Mesendoderm (in vitro differentiated cells): Measurements from ENCODE around the gene IGFALS.

ENCODE experiments used
- DNase-seq: peaks from one replicate; pipeline ENCODE4 v3.0.0; 2013
- H2AK5ac ChIP-seq: 2 replicates; pipeline ENCODE4 v1.6.1; 2013; ENCODE audit warnings: low read length, inconsistent platforms
- H2BK120ac ChIP-seq: 2 replicates; pipeline ENCODE4 v1.6.1; 2013; ENCODE audit warnings: low read depth, mild to moderate bottlenecking, low read length, moderate library complexity, mixed read lengths
- H2BK15ac ChIP-seq: replicated peaks from 2 replicates; pipeline ENCODE4 v1.6.1; 2013; ENCODE audit warnings: low read depth, mild to moderate bottlenecking, moderate library complexity
- H2BK5ac ChIP-seq: 2 replicates; pipeline ENCODE4 v1.6.1; 2013; ENCODE audit warnings: low read length, inconsistent platforms
- H3K18ac ChIP-seq: 2 replicates; pipeline ENCODE4 v1.6.1; 2013; ENCODE audit warnings: mild to moderate bottlenecking, low read length, mixed read lengths
- H3K23ac ChIP-seq: one replicate; pipeline ENCODE4 v1.6.1; 2013; ENCODE audit warnings: low read length
- H3K27ac ChIP-seq: 2 replicates; pipeline ENCODE4 v1.5.1; 2013; ENCODE audit warnings: low read depth, mild to moderate bottlenecking, inconsistent platforms, low read length, moderate library complexity
- H3K27me3 ChIP-seq: 2 replicates; pipeline ENCODE4 v1.6.1; 2013; ENCODE audit warnings: low read length, control low read depth, mild to moderate bottlenecking, inconsistent platforms; ENCODE audit not compliant: insufficient read depth, poor library complexity
- H3K36me3 ChIP-seq: 2 replicates; pipeline ENCODE4 v1.6.1; 2013; ENCODE audit warnings: low read length, inconsistent platforms; ENCODE audit not compliant: control insufficient read depth, insufficient read depth
- H3K4ac ChIP-seq: one replicate; pipeline ENCODE4 v1.6.1; 2013; ENCODE audit warnings: low read depth, mild to moderate bottlenecking, low read length, moderate library complexity
- H3K4me1 ChIP-seq: 2 replicates; pipeline ENCODE4 v1.6.1; 2013; ENCODE audit warnings: low read depth, low read length, inconsistent platforms; ENCODE audit not compliant: control insufficient read depth
- H3K4me2 ChIP-seq: 2 replicates; pipeline ENCODE4 v1.6.1; 2013; ENCODE audit warnings: low read length
- H3K4me3 ChIP-seq: 2 replicates; pipeline ENCODE4 v1.5.1; 2013; ENCODE audit warnings: mild to moderate bottlenecking, low read length
- H3K56ac ChIP-seq: one replicate; pipeline ENCODE4 v1.6.1; 2013; ENCODE audit warnings: low read length
- H3K79me1 ChIP-seq: 2 replicates; pipeline ENCODE4 v1.6.1; 2013; ENCODE audit warnings: low read length, inconsistent platforms
- H3K79me2 ChIP-seq: 2 replicates; pipeline ENCODE4 v1.6.1; 2013; ENCODE audit warnings: mild to moderate bottlenecking, low read length; ENCODE audit not compliant: control insufficient read depth, insufficient read depth
- H3K9ac ChIP-seq: 2 replicates; pipeline ENCODE4 v1.6.1; 2013; ENCODE audit warnings: low read length, inconsistent platforms
- H4K5ac ChIP-seq: one replicate; pipeline ENCODE4 v1.6.1; 2013; ENCODE audit warnings: low read length
- H4K8ac ChIP-seq: one replicate; pipeline ENCODE4 v1.6.1; 2013; ENCODE audit warnings: low read depth, mild to moderate bottlenecking, control low read depth, low read length, moderate library complexity
- WGBS: extraction: QIAGEN DNeasy Blood & Tissue Kit; methylation state at CpG from one replicate; pipeline ENCODE4 v1.1.7; 2013; ENCODE audit warnings: low lambda C conversion rate, missing lambda C conversion rate; ENCODE audit not compliant: insufficient coverage; ENCODE audit errors: extremely low coverage; 5-methylcytosine and 5-hydroxymethylcytosine counted together

Gene IGFALS

DNA sequence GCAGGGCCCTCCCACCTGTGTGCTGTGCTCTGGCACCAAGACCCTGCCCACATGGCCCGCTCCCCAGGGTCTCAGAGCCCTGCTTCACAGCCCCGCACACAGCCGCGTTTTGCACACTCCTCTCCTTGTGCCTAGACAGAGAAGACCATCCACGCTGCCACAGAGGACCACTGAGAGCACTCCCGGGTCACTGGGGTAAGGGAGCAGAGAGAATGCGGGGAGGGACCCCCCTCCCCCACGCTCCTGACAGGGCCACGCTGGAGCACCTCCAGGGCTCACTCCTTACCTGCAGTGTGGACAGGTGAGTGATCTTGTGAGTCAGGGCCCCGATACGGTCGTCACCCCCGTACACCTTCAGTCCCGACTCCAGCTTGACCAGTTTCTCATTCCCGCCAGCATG is 26.1 kb upstream of the IGFALS start:
- H3K79me2 ChIP-seq, result no peaks in the 10 kb centered on the region
- no peak overlapping the region for H2BK15ac ChIP-seq
- H3K79me1 ChIP-seq, result no peaks in the 10 kb centered on the region
- no peak overlapping the region for H3K23ac ChIP-seq
- no peak overlapping the region for H3K4ac ChIP-seq
- no peak overlapping the region for H4K5ac ChIP-seq
- H3K27ac ChIP-seq, result no peak overlapping the region
- no peak overlapping the region for H4K8ac ChIP-seq
- H3K36me3 ChIP-seq, result no peaks in the 10 kb centered on the region
- no peak overlapping the region for H2AK5ac ChIP-seq
- no peak overlapping the region for H3K18ac ChIP-seq
- no CpG with 5 or more reads among the region's 15 CpGs for WGBS
- no peaks in the 10 kb centered on the region for H3K4me1 ChIP-seq
- DNase-seq, result no peak
- no peak overlapping the region for H3K4me3 ChIP-seq
- H3K9ac ChIP-seq, result no peak overlapping the region
- no peak overlapping the region for H2BK120ac ChIP-seq
- H2BK5ac ChIP-seq, result no peak overlapping the region
- H3K4me2 ChIP-seq, result no peak overlapping the region
- no peak overlapping the region for H3K56ac ChIP-seq
- H3K27me3 ChIP-seq, result no peaks in the 10 kb centered on the region

DNA sequence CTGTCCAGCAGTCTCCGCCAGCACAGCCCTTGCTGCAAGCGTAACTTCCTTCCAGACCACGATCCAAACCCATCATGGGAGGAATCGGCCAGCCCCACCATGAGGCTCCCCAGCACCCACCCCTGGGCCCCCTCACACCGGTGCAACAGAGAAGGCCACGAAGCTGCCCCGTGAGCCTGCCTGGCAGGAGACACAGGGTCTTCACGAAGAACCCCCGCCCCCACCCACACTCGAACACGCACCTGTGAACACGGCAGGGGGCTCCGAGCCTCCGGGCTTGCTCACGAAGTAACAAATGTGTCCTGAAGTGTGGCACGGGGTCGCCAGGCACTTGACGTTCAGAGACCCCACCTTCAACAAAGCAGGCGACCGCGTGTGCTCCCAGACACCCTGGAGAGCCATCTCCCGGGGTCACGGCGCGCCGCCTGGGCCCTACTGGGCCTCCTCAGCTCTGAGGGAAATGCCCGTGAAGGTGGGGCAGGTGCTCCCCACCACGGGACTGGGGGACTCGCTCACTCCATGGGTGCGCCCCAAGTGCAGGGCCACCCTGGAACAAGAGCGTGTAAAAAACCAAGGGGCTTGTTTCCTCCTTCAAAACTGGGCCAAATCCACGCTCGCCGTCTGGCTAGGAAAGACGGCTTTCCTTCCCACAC is 25.5 kb upstream of the IGFALS start:
- H2AK5ac ChIP-seq, result no peak overlapping the region
- H3K9ac ChIP-seq, result no peak overlapping the region
- H3K56ac ChIP-seq, result no peak overlapping the region
- H3K18ac ChIP-seq, result no peak overlapping the region
- WGBS, result no CpG with 5 or more reads among the region's 35 CpGs
- H4K8ac ChIP-seq, result no peak overlapping the region
- no peak overlapping the region for H3K4me2 ChIP-seq
- no peak overlapping the region for H3K27ac ChIP-seq
- H3K4me3 ChIP-seq, result no peak overlapping the region
- no peak overlapping the region for H3K23ac ChIP-seq
- no peaks in the 10 kb centered on the region for H3K36me3 ChIP-seq
- H2BK120ac ChIP-seq, result no peak overlapping the region
- H2BK15ac ChIP-seq, result no peak overlapping the region
- no peak for DNase-seq
- H3K4ac ChIP-seq, result no peak overlapping the region
- H3K79me2 ChIP-seq, result no peaks in the 10 kb centered on the region
- H3K27me3 ChIP-seq, result no peaks in the 10 kb centered on the region
- no peak overlapping the region for H4K5ac ChIP-seq
- no peaks in the 10 kb centered on the region for H3K79me1 ChIP-seq
- H3K4me1 ChIP-seq, result no peaks in the 10 kb centered on the region
- H2BK5ac ChIP-seq, result no peak overlapping the region

DNA sequence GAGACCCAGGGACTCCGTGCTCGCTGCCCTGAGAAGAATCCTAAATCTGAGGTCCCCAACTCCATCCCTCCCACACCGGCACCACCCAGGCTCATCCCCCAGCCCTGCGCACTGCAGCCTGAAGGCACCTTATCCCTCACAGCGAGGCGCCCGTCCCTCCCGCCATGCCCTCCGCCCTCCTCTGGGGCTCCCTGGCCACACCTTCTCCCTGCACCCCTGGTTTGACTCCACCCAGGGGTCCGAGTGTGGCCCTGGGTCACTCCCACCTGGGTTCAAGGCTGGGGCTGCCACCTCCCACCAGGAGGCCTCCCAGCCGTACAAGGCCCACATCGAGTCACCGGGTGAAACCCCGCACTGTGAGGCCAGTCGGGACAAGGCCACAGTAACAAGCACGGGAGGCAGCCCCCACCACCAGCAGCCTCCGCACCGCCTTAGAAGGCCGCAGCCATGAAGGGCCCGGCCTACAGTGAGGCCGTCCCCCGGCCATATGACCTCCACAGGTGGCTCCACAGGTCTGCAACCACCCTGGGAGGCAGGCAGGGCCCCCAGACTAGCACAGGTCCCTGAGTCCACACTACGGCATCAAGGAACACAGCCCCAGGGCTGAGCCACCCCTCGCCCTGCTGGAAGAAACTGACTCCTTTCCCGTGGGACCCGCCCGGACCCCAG is 24.8 kb upstream of the IGFALS start:
- Histone ChIP-seq H3K27me3 (no peaks in the 10 kb centered on the region), H3K4me1 (no peaks in the 10 kb centered on the region), H2BK5ac (no peak overlapping the region), H3K9ac (no peak overlapping the region), H4K5ac (no peak overlapping the region), H2BK120ac (no peak overlapping the region), H3K23ac (no peak overlapping the region), H2BK15ac (no peak overlapping the region), H3K79me2 (no peaks in the 10 kb centered on the region), H3K56ac (no peak overlapping the region), H3K4ac (no peak overlapping the region), H3K79me1 (no peaks in the 10 kb centered on the region), H2AK5ac (no peak overlapping the region), H3K27ac (no peak overlapping the region), H3K36me3 (no peaks in the 10 kb centered on the region), H3K4me3 (no peak overlapping the region), H4K8ac (no peak overlapping the region), H3K18ac (no peak overlapping the region), H3K4me2 (no peak overlapping the region)
- no peak for DNase-seq
- no CpG with 5 or more reads among the region's 27 CpGs for WGBS

DNA sequence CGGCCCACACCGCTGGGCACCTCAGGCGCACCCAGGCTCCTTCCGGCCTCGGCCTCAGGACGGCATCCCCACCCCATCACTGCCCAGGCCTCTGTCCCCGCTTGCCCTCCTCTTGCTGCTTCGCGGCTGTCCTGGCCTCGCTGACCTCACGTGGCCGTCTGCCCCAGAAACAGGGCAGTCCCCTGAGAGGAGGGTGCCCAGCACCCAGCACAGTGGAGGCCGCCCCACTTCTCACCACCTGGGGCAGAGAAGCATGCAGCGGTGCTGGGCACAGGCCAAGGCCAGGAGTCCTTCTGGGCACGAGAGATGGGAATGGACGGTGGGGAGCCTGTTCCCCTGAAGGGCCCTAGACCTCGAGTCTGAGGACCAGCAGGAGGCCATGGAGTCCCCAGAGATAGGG is 24.2 kb upstream of the IGFALS start:
- Histone ChIP-seq H2BK15ac (no peak overlapping the region), H3K79me2 (no peaks in the 10 kb centered on the region), H3K36me3 (no peaks in the 10 kb centered on the region), H3K4me1 (no peaks in the 10 kb centered on the region), H4K8ac (no peak overlapping the region), H2BK5ac (no peak overlapping the region), H3K4me3 (no peak overlapping the region), H3K9ac (no peak overlapping the region), H3K18ac (no peak overlapping the region), H3K27me3 (no peaks in the 10 kb centered on the region), H3K79me1 (no peaks in the 10 kb centered on the region), H3K23ac (no peak overlapping the region), H4K5ac (no peak overlapping the region), H3K4ac (no peak overlapping the region), H3K56ac (no peak overlapping the region), H2AK5ac (no peak overlapping the region), H3K4me2 (no peak overlapping the region), H3K27ac (no peak overlapping the region), H2BK120ac (no peak overlapping the region)
- no CpG with 5 or more reads among the region's 17 CpGs for WGBS
- DNase-seq, result no peak

DNA sequence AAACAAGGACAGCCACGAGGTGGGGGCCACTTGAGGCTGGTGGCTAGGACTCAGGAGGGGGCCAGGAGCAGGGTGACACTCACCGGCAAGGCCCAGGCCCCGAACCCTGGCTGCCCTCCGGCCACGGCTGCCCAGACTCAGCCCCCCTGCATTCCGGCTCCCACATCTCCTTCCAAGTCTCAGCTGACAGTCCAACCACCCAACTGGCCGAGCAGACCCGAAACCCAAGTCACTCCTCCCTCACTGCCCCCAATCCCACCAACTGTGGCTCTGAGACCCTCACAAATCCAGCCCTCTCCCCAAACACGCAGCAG is 23.7 kb upstream of the IGFALS start:
- H4K5ac ChIP-seq, result no peak overlapping the region

More for the DNA sequence above, 23.7 kb upstream of the IGFALS start:
- H3K4me2 ChIP-seq, result no peak overlapping the region
- H3K23ac ChIP-seq, result no peak overlapping the region
- no peak overlapping the region for H3K9ac ChIP-seq
- H3K27ac ChIP-seq, result no peak overlapping the region
- DNase-seq, result no peak
- no peak overlapping the region for H2BK120ac ChIP-seq
- no peak overlapping the region for H3K4ac ChIP-seq
- H3K79me1 ChIP-seq, result no peaks in the 10 kb centered on the region
- H3K36me3 ChIP-seq, result no peaks in the 10 kb centered on the region
- no peak overlapping the region for H3K18ac ChIP-seq
- H4K8ac ChIP-seq, result no peak overlapping the region
- no peak overlapping the region for H2BK5ac ChIP-seq
- H3K4me1 ChIP-seq, result no peaks in the 10 kb centered on the region
- no peak overlapping the region for H3K4me3 ChIP-seq
- H3K56ac ChIP-seq, result no peak overlapping the region
- H2BK15ac ChIP-seq, result no peak overlapping the region
- H3K79me2 ChIP-seq, result no peaks in the 10 kb centered on the region
- H2AK5ac ChIP-seq, result no peak overlapping the region
- no peaks in the 10 kb centered on the region for H3K27me3 ChIP-seq
- no CpG with 5 or more reads among the region's 9 CpGs for WGBS
